ENCODE data around the gene HSFY2. TPM values are rescaled to one million over a fixed set of nuclear protein-coding genes. Genes with fewer than 3 reads are reported as not detected.
"Not testable (repeated sequence)": the region's sequence is repeated elsewhere in the genome, so short reads cannot be mapped to it uniquely, and the experiment has no call there.

Gene HSFY2, protein sequence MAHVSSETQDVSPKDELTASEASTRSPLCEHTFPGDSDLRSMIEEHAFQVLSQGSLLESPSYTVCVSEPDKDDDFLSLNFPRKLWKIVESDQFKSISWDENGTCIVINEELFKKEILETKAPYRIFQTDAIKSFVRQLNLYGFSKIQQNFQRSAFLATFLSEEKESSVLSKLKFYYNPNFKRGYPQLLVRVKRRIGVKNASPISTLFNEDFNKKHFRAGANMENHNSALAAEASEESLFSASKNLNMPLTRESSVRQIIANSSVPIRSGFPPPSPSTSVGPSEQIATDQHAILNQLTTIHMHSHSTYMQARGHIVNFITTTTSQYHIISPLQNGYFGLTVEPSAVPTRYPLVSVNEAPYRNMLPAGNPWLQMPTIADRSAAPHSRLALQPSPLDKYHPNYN
- not detected for total RNA-seq

DNA sequence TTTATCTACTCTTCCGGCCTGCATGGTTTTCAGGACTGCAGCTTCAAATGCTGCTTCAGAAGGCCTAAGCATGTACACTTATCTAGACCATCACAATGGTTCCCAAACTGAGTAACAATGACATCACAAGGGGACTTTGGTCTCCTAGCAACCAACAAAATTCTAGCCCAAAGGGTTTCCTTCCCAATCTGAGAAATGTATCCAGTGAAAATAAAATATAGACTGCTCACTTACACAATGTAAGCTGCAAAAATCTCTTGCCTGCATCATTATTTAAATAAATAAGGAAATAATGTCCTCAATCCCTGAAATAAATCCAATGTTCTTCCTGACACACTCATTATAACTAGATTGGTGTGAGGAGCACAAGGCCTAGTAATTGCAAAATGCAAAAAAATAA is at the start of gene HSFY2:
HSFY2 (minus strand) TSS at position 101 of the 400 bp plus-strand sequence. CDS start 117 bp downstream, outside the sequence.
- H3K4me3 ChIP-seq; H3K4me1 ChIP-seq; H3K27ac ChIP-seq; H3K36me3 ChIP-seq; H3K27me3 ChIP-seq; H3K9me3 ChIP-seq; DNase-seq (ENCODE audit: low spot score in 2 of 2): not testable (repeated sequence)
- no CpG with 5 or more reads among the region's 1 CpG for WGBS

DNA sequence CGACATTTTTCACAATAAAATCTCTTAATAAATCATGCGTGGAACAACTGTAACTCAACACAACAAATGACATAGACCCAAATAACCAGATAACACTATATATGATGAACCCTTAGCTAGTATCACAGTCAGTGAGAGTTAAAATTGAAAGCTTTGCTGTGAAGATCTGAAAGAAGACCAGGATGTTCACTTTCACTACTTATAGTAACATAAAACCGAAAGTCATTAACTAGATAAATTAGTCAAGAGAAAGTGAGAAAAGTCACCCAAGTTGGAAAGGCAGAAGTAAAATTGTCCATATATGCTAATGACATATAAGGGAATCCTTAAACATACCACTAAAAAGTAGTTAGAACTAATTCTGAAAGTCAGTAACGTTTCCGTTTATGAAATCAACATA is 42.2 kb upstream of the HSFY2 start:
- not testable (repeated sequence) for H3K36me3 ChIP-seq; H3K27ac ChIP-seq; H3K4me3 ChIP-seq; DNase-seq (ENCODE audit: low spot score in 2 of 2); H3K9me3 ChIP-seq; H3K27me3 ChIP-seq; H3K4me1 ChIP-seq
- WGBS: no CpG with 5 or more reads among the region's 5 CpGs

DNA sequence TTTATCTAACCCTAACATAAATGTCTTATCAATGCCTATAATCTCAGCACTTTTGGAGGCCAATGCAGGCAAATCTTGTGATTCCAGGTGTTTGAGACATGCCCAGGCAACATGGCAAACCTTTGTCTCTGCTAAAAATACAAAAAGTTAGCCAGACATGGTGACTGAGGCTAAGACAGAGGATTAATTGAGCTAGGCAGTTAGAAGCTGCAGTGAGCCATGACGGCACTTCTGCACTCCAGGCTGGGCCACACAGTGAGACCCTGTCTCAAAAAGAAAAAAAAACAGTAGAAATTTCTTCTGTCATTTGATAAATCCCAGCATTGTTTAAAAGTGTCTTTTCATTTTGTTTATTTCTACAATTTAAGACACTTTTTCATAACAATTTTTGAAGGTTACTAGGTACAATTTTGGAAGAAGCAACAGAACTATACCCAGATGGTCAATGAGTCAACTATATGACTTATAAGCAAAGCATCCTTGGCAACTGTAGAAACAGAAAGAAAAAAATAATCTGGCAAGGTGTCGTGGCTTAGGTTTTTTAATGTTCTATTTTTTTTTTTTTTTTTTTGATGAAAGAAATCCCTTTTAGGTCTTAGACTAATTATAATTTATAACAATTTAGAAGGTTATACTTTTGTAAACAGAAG is 15.3 kb upstream of the HSFY2 start:
- H3K27me3 ChIP-seq; H3K9me3 ChIP-seq; H3K4me3 ChIP-seq; DNase-seq (ENCODE audit: low spot score in 2 of 2); H3K36me3 ChIP-seq; H3K4me1 ChIP-seq; H3K27ac ChIP-seq: not testable (repeated sequence)
- WGBS: no CpG with 5 or more reads among the region's 2 CpGs

DNA sequence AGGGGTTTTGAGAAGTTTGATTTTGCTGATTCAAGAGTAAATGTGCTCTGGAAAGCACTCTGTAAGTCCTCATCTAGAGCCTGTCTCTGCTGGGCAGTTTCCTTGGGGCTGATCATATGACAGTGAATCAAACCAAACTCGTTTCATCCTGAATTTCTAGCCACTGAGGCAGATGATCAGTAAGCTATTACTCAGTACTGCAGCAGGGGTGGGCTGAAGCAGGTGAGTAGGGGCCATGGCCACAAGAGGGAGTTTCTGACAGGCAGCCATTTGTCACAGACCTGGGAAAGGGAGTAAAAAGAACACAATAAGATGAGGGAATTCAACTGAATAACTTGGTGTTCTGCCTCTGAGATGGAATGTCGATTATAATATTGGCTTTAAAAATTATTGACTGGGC is 19.5 kb downstream of the HSFY2 start:
- not testable (repeated sequence) for H3K4me1 ChIP-seq, H3K36me3 ChIP-seq
- WGBS: no CpG with 5 or more reads among the region's 2 CpGs

DNA sequence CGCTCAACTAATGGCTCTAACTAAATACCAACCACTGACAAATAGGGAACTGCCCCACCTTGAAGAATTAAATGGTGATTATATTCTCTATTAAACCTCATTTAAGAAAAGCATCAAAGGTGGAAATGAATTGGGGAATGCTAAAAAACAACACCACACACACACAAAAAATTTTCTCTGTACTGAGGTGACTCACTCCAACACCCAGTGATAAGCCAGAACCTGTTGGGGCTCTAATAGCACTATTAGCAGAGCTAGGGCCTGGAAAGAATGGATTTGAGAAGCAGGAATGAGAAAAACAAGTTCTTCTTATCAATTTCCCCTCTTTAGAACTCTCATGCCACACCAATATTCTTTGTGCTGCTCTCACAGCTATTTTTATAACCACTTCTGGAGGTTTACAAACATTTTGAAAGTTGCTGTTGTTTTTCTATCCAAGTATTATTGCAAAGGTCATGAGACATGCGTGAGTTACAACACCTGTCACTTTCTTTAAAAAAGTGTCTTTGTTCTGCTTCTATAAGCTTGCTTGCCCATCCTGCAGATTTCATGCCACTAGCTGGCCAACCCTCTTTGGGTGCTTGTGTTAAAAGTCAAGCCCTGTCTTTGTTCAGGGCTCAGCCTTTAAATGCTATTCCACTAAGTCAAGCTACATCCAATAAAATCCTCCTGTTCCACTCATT is 20.3 kb downstream of the HSFY2 start:
- not testable (repeated sequence) for H3K36me3 ChIP-seq; H3K4me1 ChIP-seq; H3K27me3 ChIP-seq; H3K27ac ChIP-seq; DNase-seq (ENCODE audit: low spot score in 2 of 2); H3K4me3 ChIP-seq; H3K9me3 ChIP-seq
- no CpG with 5 or more reads among the region's 2 CpGs for WGBS

More for the DNA sequence above, 19.5 kb downstream of the HSFY2 start:
- H3K27me3 ChIP-seq; DNase-seq (ENCODE audit: low spot score in 2 of 2); H3K9me3 ChIP-seq; H3K27ac ChIP-seq; H3K4me3 ChIP-seq: not testable (repeated sequence)

DNA sequence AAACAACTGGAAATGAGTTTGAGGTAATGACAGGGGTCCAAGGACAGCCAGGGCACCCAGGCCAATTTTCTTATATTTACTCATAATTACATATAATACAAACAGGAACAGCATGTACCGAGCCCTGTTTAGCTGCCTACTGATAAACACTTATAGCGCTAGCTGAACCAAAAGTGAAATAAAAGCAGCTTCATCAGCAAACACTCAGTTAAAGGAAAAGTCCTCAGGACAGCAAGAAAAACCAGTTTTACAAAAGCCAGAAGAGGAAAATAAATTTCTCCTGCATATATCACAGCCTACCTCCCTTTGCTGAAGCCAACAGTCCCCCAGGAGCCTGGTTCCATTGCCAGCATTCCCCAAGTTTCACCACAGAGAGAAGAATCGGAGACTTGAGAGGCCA is 49.8 kb downstream of the HSFY2 start:
- DNase-seq (ENCODE audit: low spot score in 2 of 2); H3K27ac ChIP-seq; H3K4me3 ChIP-seq; H3K36me3 ChIP-seq; H3K27me3 ChIP-seq; H3K9me3 ChIP-seq; H3K4me1 ChIP-seq: not testable (repeated sequence)
- WGBS: no CpG with 5 or more reads among the region's 3 CpGs

Other genes with a start within 250 kb of the HSFY2 start
- gene HSFY1, start 227.0 kb downstream of the HSFY2 start, total RNA-seq: not detected

All from suprapubic skin (tissue), 4 donors.